Astrocyte (in vitro differentiated cells and primary cell): ENCODE data around the gene CAGE1.
"Not testable (repeated sequence)": the region's sequence is repeated elsewhere in the genome, so short reads cannot be mapped to it uniquely, and the experiment has no call there.

Experiments used
- EZH2 ChIP-seq: IDR thresholded peaks from 2 replicates; pipeline ENCODE4 v1.6.1; 2012; ENCODE audit warnings: mild to moderate bottlenecking, low read length, inconsistent platforms; ENCODE audit not compliant: insufficient read depth
- TF ChIP-seq, protein P1 (sequence below): IDR thresholded peaks from 2 replicates; pipeline ENCODE4 v1.5.1; 2011; ENCODE audit warnings: low read depth, mild to moderate bottlenecking, inconsistent platforms, low read length, moderate library complexity; ENCODE audit not compliant: insufficient read depth

DNA sequence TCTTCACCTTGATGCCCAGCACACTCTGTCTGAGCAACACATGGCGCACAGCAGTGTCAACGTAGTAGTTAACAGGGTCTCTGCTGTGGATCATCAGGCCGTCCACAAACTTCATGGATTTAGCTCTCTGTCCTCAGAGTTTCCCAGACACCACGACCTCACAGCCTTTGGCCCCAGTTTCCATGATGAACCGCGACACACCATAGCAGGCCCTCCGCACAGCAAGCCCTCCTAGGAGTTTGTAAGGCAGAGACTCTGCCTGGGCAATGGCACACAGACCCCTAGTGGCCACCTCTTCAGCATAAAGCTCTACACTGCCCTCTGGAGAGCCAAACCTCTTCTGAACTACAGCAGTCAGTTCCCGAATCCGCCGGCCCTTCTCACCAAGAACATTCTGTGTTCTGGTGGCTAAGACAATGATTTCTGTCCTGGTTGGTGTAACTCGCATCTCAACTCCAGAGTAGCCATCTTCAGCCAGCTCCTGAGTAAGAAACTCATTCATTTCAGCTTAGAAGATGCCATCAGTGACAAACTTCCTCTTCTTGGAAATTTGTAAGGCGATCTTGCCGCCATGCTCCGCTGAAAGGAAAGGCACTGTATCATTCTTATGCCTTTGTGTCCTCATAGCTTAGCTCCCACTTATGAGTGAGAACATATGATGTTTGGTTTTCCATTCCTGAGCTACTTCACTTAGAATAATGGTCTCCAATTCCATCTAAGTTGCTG, 50.4 kb downstream of the CAGE1 start:
- TF ChIP-seq, protein P1, sequence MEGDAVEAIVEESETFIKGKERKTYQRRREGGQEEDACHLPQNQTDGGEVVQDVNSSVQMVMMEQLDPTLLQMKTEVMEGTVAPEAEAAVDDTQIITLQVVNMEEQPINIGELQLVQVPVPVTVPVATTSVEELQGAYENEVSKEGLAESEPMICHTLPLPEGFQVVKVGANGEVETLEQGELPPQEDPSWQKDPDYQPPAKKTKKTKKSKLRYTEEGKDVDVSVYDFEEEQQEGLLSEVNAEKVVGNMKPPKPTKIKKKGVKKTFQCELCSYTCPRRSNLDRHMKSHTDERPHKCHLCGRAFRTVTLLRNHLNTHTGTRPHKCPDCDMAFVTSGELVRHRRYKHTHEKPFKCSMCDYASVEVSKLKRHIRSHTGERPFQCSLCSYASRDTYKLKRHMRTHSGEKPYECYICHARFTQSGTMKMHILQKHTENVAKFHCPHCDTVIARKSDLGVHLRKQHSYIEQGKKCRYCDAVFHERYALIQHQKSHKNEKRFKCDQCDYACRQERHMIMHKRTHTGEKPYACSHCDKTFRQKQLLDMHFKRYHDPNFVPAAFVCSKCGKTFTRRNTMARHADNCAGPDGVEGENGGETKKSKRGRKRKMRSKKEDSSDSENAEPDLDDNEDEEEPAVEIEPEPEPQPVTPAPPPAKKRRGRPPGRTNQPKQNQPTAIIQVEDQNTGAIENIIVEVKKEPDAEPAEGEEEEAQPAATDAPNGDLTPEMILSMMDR: not testable (repeated sequence)
- not testable (repeated sequence) for TF ChIP-seq EZH2
